IPS-NIHi11 (cell line): ENCODE data around the gene ZNF579.
"Not testable (repeated sequence)": the region's sequence is repeated elsewhere in the genome, so short reads cannot be mapped to it uniquely, and the experiment has no call there.

ENCODE experiments used
- DNase-seq: peaks from one replicate; pipeline ENCODE4 v3.0.0; 2012; ENCODE audit warnings: mixed read lengths, low spot score

ZNF579 gene

DNA sequence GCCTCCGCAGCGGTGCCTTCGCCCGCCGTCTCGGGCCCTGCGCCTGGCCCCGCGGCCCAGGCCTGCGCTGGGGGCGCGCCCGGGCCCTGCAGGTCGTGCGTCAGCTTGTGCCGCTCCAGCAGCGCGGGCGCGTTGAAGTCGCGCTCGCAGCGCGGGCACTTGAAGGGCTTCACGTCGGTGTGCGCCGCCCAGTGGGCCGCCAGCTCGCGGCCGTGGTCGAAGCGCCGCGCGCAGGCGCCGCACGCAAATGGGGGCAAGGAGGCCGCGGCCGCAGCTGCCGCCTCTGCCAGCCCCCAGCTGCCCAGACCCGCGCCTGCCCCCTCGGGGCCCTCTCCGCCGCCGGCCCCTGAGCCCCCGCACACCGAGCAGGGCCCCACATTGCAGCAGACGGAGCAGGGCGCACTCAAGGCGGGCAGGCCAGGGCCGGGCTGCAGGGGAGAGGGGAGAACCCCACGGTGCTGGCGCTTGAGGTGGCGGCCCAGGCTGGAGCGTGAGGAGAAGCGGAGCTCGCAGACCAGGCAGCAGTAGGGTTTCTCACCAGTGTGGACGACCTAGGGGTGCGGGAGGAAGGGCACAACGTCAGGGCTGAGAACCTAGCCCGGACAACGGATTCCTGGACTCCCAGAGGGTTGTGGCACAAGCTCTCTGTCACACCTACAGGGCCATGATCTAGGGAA, 12.6 kb upstream of the ZNF579 start:
- no peak for DNase-seq

DNA sequence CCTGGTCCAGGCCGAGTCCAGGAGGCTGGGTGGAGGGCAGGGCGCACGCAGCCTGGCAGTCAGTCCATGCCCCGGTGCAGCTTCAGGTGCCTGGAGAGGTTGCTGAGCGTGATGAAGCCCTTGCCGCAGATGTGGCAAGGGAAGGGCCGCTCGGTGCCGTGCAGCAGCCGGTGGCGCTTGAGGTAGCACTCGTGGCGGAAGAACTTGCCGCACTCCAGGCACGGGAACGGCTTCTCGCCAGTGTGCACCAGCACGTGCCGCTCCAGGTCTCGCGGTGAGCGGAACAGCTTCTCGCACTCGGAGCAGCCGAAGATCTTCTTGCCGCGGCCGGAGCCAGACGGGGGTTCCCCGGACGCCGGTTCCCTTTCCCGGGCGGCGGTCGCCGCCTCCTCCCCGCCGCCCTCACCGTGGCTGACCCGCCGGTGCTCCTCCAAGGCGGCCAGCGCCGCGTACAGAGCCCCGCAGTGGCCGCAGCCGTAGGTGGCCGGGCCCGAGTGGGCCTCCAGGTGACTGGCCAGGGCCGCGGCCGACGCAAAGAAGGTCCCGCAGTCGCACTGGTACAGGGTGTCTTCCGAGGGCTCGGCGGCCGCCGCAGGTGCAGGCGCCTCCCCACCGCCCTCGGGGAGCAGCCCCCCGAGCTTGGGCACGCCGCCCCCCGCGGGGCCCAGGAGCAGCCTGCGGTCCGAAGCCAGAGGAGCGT, 11.9 kb upstream of the ZNF579 start:
- DNase-seq: no peak

DNA sequence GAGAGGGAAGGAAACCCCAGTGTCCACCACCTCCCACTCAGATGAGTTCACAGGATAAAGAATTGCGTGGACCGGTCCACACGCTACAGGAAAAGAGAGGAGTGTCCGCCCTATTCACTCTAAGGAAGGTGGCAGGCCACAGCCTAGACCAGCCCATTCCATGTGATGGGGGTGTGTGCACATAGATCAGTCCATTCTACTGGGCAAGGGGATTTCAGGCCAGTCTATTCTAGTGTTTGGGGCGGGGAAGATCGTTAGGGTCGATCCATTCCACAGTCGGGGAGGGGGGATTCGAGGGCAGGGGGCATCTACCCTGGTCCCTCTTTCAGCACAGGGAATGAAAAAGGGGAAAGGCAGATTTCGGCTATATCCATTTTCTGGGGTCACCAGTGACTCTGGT, 10.9 kb upstream of the ZNF579 start:
- no peak for DNase-seq

DNA sequence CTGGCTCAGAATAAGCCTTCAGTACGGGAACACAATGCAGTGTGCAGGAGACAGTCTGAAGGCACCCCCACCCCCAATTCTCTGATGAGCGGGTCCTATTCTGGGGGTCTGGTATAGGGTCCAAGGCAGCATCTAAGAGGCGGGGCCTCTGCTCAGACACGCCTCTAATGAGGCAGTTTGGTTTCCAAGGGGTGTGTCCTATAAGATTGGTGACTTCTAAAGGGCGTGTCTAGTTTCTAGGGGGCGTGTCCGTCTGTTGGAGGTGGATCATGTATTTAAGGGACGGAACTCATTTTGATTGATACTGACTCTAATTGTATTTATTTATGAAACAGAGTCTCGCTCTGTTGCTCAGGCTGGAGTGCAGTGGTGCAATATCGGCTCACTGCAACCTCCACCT, 10.0 kb upstream of the ZNF579 start:
- DNase-seq: peak; percentile 40

DNA sequence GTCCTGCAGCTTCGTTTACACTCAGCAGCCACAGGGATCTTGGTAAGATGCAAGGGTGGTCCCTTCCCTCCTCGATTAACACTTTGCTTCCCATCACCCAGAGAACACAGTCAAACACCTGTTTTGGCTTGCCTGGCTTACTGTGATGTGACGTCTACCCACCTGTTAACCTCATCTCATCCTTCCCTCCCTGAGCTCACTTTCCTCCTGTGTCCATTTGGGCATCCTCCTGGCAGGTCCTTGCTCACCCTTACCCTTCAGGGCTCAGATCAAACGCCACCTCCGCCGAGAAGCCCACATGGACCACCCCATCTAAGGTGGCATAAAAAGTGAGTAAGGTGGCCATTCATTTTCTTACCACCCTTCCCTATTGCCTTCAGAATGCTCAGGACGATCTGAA, 9.5 kb upstream of the ZNF579 start:
- no peak for DNase-seq

DNA sequence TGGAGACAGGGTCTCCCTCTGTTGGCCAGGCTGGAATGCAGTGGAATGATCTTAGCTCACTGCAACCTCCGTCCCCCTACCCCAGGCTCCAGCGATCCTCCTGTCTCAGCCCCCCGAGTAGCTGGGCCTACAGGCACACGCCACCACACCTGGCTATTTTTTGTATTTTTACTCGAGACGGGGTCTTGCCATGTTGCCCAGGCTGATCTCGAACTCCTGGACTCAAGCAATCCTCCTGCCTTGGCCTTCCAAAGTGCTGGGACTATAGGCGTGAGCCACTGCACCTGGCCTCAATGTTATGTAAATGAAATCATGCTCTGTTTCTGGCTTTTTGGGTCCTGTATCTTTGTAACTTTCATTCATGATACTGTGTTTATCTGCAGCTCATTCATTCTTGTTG, 8.1 kb upstream of the ZNF579 start:
- DNase-seq: no peak

DNA sequence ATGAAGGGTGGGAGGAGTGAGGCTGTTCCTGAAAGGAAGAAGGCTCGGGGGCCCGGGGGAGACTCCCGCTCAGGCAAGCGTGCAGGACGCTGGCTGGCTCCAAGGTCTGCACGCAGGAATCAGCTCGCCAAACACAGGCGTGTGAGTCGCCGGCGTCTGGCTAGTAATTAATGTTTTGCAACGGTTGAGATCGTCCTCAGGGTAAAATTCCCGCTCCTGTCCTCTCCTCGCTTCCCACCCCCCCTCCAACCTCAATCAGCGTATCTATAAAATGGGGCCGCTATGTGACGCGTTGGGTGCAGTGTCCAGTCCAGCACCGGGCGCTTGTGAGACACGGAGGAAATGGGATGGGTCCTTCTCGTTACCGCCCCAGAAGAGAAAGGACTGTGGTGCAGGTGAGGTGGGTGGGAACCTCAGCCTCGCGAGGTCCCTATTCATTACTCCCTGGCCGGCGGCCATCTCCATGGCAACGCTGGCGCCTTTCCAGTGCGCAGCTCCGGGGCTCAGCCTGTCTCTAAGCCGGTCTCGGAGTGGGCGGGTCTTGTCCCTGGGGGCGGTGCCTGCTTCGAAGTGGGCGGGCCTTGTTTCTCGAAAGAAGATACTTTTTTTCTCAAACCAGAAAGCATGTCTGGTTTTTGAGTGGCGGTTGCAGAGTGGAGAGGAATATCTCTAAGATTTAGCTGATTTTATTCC, 6.5 kb upstream of the ZNF579 start:
- DNase-seq: peak; percentile 95

DNA sequence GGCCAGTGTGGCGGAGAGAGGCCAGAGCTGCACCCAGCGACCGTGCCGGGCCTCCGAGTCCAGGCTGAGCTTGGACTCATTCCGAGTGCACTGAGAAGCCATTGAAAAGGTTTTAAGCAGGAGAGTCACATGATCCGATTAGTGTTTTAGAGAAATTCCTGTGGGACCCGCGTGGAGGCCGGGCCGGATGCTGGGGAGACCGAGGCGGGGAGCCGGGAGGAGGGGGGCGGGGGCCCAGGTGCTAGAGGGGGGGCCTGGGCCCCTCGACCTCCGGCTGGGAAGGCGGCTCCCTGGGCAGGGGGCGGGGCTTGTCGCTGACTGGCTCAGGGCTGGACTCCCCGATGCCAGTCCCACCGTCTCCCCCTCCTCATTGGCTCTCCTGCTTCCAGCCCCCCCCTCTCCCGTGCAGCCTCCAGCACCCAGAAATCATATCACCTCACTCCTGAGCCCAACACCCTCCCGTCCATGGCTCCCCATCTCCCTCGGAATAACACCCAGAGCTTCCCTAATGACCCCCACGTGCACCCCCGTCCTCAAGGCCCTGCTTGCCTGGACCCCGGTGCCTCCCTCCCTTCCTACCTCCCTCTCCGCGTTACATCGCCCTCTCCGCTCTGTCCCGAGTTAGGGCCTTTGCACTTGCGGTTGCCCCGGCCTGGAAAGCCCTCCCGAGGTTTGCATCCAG, 5.2 kb upstream of the ZNF579 start:
- DNase-seq: peak; percentile 80

DNA sequence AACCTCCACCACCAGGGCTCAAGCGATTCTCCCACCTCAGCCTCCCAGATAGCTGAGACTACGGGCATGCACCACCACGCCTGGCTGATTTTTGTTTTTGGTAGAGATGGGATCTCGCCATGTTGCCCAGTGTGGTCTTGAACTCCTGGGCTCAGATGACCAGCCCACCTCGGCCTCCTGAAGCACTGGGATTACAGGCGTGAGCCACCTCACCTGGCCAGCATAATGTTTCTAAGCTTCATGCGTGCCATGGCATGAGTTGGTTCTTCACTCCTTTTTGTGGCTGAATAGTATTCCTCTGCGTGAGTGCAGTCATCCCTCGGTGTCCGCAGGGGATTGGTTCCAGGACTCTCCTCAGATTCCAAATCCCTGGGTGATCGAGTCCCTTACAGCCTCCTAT, 4.2 kb upstream of the ZNF579 start:
- DNase-seq: no peak

DNA sequence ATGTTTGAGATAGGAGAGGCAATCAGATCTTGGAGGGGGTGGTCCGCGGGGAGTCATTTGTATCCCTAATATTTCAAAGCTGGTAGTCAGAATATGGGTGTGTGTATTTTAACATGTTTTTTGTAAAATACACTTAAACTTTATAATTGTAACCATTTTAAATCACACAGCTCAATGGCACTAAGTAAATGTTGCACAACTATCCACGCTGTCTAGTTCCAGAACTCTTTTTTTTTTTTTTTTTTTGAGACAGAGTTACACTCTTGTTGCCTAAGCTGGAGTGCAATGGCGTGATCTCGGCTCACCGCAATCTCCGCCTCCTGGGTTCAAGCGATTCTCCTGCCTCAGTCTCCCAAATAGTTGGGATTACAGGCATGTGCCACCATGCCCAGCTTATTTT, 3.2 kb upstream of the ZNF579 start:
- not testable (repeated sequence) for DNase-seq

DNA sequence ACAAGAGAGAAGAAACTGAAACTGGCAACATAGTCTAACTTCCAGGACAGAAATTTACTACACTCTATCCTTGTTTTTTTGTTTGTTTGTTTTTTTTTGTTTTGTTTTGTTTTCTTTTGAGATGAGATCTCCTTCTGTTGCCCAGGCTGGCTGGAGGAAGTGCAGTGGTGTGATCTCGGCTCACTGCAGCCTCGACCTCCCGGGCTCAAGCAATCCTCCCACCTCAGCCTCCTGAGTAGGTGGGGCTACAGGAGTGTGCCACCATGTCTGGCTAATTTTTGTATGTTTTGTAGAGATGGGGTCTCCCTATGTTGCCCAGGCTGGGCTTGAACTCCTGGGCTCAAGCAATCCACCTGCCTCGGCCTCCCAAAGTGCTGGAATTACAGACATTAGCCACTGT, 1.6 kb upstream of the ZNF579 start:
- DNase-seq: not testable (repeated sequence)

DNA sequence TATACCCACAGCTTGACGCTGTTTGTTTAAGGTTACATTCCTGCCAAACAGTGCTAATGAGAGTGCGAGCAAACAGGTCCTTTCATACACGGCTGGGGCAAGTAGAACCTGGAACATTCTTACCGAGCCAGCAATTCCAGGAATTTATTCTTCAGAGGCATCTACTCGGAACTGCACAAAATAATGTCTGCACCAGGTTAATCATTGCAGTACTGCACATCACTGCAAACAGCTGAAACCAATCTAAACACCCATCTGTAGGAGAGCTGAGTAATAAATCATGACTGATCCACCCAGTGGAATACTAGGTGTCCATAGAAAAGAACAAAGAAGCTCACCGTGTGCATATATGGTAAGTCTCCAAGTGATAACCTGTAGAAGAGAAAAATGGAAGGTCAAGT, 1.2 kb upstream of the ZNF579 start:
- DNase-seq: no peak

DNA sequence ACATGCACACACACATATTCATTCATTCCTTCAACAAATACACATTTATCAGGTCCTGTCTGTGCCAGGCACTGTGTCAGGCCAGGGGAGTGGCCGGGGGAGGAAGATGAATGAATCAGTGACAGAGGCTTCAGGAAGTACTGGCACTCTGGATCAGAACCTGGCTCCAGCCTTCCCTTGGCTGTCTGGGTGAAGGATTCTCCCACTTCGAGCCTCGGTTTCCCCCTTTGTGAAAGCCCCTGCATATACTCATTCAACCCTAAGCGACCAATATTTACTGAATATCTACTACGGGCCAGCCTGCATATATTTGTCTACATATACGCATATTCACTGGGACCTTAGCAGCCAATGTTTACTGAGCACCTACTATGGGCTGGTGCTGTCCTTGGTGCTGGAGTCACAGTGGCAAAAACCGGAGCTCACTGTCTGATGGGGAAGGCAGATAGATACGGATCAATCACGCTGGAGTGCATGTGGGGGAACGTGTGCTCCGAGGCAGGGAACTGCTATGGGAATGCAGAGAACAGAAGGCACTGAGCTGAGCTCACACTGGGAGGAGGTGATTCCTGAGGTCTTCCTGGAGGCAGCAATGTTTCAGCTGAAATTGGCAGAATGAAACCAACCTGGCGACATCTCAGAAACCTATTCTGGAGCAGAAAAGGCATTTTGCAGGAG, 636 bp upstream of the ZNF579 start:
- DNase-seq: no peak

DNA sequence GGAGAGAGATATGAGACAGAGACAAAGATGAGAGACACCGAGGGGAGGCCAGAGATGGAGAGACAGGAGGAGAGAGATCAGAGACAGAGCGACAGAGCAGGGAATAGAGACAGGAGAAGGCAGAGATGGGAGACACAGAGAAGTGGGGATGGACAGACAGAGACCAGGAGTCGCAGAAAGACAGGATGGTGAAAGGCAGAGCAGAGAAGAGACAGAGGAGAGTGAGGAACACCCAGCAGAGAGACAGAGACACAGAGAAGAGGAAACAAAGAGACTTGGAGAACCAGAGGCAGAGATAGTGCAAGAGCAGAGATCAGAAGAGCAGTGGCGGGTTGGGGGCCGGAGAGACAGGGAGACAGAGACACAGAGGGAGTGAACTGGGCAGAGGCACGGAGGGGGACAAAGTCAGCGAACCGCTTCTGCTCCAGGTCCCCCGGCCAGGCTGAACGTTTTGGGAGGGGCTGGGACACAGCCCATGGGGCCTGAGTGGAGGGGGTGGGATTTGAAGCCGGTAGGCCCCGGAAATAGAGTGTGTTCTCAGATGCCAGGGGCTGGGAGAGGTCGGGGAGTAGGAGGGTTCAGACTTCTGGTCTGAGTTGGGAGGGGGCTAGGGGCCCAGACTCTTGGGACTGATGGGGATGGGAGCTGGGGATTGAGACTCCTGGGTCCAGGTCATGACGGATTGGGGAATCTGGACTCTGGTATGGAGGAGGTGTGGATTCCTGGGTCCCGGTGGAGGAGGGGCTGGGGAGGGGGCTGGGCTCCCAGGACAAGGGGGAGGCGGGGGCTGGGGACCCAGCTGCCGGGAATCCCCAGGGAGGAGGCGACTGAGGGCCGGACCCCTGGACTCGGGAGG, 654 bp downstream of the ZNF579 start:
- DNase-seq: peak; percentile 63

DNA sequence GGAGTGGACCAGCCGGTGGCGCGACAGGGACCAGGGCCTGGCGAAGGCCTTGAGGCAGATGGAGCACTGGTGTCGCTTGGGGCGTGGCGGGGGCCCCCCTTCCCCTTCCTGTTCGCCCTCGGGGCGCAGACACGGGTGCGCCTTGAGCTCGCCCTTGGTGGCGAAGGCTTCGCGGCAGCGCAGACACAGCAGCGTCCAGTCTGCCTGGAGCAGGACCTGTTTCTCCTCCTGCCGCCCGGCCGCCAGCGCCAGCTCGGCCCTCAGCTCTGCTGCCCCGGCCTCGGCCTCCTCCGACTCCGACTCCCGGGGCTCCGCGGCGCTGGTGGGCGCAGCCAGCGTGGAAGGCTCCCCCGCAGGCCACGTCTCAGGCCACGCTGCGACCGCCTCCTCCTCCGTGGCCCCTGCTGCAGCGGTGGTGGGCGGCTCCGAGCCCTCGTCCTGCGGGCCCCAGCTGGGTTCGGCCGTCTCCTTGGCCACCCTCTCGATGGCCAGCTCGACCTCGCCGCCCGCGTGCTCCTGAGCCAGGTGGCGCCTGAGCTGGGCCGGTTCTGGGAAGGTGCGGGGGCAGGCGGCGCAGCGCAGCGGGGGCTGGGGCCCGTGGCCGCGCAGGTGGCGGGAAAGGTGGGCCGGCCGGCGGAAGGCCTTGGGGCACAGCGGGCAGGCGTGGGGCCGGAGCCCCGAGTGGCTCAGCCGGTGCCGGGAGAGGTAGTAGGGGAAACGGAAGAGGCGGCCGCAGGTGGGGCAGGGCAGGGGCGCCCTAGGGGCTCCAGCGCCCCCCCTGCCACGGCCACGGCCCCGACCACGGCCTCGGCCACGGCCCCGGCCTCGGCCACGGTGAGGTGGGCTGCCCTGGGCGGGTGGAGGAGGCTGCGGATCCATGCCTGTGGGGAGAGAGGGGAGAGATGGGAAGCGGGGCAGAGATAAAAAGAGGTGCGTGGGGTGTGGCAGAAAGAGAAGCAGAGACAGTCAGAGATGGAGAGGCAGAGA, 1.6 kb downstream of the ZNF579 start:
- peak; percentile 13 for DNase-seq

DNA sequence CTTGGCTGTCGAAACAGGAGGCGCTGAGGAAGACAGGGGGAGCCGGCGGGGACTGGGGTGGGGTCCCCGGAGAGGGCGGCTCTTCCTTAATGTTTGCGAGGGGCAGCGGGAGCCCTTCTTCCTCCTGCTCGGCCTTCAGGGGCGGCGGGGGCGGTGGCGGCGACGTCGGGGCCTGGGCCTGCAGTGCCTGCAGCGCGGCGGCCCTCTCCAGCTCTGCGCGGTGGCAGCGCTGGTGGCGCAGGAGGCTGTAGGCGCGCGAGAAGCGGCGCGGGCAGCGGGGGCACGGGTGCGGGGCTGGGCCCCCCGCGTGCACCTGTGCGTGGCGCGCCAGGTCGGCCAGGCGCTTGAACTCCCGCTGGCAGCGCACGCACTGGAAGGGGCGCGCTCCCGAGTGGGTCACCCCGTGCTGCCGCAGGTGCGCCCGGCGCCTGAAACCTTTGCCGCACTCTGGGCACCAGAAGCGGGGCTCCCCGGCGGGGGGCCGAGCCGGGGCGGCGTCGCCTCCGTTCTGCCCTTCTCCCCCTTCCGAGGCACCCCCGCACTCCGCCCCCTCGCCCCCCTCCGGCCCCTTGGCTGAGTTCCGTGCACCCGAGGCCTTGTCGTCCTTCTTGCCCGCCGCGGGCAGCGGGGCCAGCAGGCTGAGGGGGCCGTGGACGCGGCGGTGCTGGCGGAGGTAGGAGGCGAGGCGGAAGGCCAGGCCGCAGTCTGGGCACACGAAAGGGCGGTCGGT, 2.5 kb downstream of the ZNF579 start:
- peak; percentile 7 for DNase-seq

DNA sequence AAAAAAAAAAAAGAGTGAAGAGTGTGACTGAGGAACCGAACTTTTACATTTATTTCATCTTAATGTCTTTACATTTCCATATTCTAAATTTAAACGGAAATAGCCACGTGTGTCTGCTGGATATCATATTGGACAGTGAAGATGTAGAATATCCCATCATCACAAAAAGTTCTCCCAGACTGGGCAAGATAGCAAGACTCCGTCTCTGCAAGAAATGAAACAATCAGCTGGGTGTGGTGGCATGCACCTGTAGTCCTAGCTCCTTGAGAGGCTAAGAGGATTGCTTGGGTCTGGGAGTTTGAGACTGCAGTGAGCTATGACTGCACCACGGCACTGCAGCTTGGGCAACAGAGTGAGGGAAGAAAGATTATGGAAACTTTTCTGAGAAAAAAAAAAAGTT, 3.9 kb downstream of the ZNF579 start:
- DNase-seq: no peak

DNA sequence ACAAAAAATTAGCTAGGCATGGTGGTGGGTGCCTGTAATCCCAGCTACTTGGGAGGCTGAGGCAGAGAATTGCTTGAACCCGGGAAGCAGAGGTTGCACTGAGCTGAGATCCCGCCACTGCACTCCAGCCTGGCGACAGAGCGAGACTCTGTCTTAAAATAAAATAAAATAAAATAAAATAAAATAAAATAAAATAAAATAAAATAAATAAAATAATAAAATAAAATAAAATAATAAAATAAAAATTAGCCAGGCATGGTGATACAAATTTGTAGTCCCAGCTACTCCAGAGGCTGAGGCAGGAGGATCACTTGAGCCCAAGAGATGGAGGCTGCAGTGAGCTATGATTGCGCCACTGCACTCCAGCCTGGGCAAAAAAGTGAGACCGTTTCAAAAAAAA, 6.7 kb downstream of the ZNF579 start:
- DNase-seq: not testable (repeated sequence)

DNA sequence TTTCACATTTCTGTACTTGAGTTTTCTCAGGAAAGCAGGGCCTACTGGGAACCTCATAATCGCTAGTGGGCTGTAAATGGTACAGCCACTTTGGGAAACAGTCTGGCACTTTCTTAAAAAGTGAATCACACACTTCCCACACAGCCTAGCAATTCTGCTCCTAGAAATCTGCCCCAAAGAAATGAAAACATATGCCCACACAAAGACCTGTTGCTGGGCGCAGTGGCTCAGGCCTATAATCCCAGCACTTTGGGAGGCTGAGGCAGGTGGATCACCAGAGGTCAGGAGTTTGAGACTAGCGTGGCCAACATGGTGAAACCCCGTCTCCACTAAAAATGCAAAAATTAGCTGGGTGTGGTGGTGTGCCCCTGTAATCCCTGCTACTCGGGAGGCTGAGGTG, 11.2 kb downstream of the ZNF579 start:
- DNase-seq: not testable (repeated sequence)
